Thoracic aorta (tissue), 2 donors: ENCODE measurements around the gene C21orf91. TPM values are rescaled to one million over a fixed set of nuclear protein-coding genes. Genes with fewer than 3 reads are reported as not detected.
"Not testable (repeated sequence)": the region's sequence is repeated elsewhere in the genome, so short reads cannot be mapped to it uniquely, and the experiment has no call there.

ENCODE experiments used
- ATAC-seq: fragments of 150-250 bp; one replicate; pipeline ENCODE4 v1.8.0; 2017; ENCODE audit warnings: low read depth; ENCODE audit not compliant: insufficient number of reproducible peaks, low FRiP score
- DNase-seq: peaks from one replicate; pipeline ENCODE4 v3.0.0-alpha.2; 2020; ENCODE audit warnings: low spot score
- H3K27ac ChIP-seq, 2 donors: fragments of 200-600 bp; sonication (generic); 1 replicate in 1 of 2; 2 replicates in 1 of 2; pipeline ENCODE4 v1.5.1; 2016; ENCODE audit warnings: mild to moderate bottlenecking in 2 of 2, moderate library complexity in 2 of 2
- H3K27me3 ChIP-seq: fragments of 200-600 bp; sonication (generic); replicated peaks from 2 replicates; pipeline ENCODE4 v1.6.0; 2016; ENCODE audit warnings: mild to moderate bottlenecking; ENCODE audit not compliant: insufficient read depth
- H3K36me3 ChIP-seq: fragments of 200-600 bp; sonication (generic); one replicate; pipeline ENCODE4 v1.5.1; 2016
- H3K4me1 ChIP-seq, 2 donors: fragments of 200-600 bp; sonication (generic); 1 replicate in 1 of 2; 2 replicates in 1 of 2; pipeline versions ENCODE4 v1.5.1 to v1.6.0; 2016; ENCODE audit warnings: low read depth in 2 of 2, mild to moderate bottlenecking in 1 of 2; ENCODE audit not compliant: control insufficient read depth in 1 of 2
- H3K4me3 ChIP-seq: fragments of 200-600 bp; sonication (generic); 2 replicates; pipeline ENCODE4 v1.5.1; 2016; ENCODE audit warnings: mild to moderate bottlenecking
- H3K9me3 ChIP-seq: fragments of 200-600 bp; sonication (generic); 2 replicates; pipeline ENCODE4 v1.5.1; 2016
- total RNA-seq, 2 donors: library from RNA; depleted of rRNA; stranded (reverse); fragments of >200 nt; gene quantifications; one replicate each; pipeline versions ENCODE4 v1.1.0 to v1.2.3, GENCODE V29; 2016
- TF ChIP-seq, protein P1 (sequence below): fragments of 200-600 bp; sonication (generic); IDR thresholded peaks from one replicate; pipeline ENCODE4 v1.5.1; 2019; ENCODE audit warnings: antibody characterized with exemption

Gene C21orf91
- total RNA-seq, 2 donors from 2014 or later: 5.7 to 6.9 TPM

DNA sequence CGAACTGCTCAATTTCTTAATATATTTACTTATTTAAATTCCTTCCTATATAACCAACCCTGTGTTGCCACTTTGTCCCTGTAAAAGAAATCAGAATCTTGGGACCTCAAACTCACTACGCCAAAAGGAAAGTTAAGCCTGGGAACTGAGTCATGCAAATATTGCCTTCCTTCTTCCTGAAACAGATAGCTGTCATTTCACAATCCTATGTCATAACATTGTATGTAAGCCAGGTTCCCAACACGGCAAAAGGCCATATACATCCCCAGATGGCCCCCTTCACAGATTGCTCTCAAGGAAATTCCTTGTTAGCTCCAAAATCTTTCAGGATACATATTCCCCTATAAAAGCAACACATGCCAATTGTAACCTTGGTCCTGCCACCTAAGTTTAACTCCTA lies 39.7 kb downstream of the C21orf91 start:
- ATAC-seq: no peak
- Histone ChIP-seq H3K27ac (no peak overlapping the region), H3K4me3 (no peak overlapping the region), H3K36me3 (no peaks in the 10 kb centered on the region), H3K9me3 (no peaks in the 10 kb centered on the region), H3K27me3 (no peaks in the 10 kb centered on the region), H3K4me1 (no peaks in the 10 kb centered on the region)
- TF ChIP-seq, protein P1, sequence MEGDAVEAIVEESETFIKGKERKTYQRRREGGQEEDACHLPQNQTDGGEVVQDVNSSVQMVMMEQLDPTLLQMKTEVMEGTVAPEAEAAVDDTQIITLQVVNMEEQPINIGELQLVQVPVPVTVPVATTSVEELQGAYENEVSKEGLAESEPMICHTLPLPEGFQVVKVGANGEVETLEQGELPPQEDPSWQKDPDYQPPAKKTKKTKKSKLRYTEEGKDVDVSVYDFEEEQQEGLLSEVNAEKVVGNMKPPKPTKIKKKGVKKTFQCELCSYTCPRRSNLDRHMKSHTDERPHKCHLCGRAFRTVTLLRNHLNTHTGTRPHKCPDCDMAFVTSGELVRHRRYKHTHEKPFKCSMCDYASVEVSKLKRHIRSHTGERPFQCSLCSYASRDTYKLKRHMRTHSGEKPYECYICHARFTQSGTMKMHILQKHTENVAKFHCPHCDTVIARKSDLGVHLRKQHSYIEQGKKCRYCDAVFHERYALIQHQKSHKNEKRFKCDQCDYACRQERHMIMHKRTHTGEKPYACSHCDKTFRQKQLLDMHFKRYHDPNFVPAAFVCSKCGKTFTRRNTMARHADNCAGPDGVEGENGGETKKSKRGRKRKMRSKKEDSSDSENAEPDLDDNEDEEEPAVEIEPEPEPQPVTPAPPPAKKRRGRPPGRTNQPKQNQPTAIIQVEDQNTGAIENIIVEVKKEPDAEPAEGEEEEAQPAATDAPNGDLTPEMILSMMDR: no peak
- no peak for DNase-seq

DNA sequence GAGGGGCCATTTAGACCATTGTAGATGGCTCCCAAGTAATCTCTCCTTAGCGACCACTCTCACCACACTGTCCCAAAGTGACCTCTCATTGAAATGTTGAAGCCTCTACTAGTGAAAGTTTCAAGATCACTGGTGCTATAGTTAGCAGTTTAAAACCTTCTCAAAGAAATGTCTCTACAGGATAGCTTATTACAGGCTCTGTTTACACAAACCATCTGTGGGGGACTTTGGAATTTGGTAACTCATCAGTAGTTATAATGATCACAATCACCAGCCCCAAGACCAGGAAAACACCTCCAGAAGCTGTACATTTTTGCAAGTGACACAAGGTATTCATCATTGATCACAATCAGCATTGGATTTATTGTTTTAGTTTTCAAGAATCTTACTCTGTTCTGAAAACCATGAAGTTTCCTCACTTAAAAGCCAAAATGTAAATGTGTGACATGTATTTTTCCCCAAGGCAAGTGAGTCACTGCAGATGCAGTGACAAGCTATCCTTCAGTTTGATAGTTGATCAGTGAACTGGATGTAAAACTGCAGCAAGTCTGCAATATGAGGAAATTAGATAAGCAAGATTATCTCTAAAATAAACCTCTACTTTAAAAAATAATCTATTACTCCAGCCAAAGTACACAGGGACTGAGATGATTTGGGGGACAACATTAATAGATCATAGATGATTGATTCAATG lies 41.9 kb downstream of the C21orf91 start:
- TF ChIP-seq, protein P1: no peak
- DNase-seq (no peak), ATAC-seq (no peak)
- H3K4me3 ChIP-seq: no peak overlapping the region
- H3K27me3 ChIP-seq: no peaks in the 10 kb centered on the region
- no peaks in the 10 kb centered on the region for H3K4me1 ChIP-seq
- H3K27ac ChIP-seq: no peak overlapping the region
- no peaks in the 10 kb centered on the region for H3K36me3 ChIP-seq
- no peaks in the 10 kb centered on the region for H3K9me3 ChIP-seq

DNA sequence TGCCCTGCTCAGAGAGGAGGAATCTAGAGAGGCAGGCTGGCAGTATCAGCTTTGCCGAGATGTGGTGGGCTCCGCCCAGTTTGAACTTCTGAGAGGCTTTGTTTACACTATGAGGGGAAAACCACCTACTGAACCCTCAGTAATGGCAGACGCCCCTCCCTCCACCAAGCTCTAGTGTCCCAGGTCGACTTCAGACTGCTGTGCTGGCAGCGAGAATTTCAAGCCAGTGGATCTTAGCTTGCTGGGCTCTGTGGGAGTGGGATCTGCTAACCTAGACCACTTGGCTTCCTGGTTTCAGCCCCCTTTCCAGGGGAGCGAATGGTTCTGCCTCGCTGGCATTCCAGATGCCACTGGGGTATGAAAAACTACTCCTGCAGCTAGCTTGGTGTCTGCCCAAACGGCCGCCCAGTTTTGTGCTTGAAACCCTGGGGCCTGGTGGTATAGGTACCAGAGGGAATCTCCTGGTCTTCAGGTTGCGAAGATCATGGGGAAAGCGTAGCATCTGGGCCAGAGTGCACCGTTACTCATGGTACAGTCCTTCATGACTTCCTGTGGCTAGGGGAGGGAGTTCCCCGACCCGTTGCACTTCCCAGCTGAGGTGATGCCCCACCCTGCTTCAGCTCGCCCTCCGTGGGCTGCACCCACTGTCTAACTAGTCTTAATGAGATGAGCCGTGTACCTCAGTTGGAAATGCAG lies 43.6 kb downstream of the C21orf91 start:
- Histone ChIP-seq H3K27me3 (no peaks in the 10 kb centered on the region), H3K27ac (no peak overlapping the region), H3K36me3 (no peaks in the 10 kb centered on the region), H3K4me3 (no peak overlapping the region), H3K4me1 (no peaks in the 10 kb centered on the region), H3K9me3 (no peaks in the 10 kb centered on the region)
- DNase-seq: no peak
- TF ChIP-seq, protein P1: no peak
- ATAC-seq: no peak

DNA sequence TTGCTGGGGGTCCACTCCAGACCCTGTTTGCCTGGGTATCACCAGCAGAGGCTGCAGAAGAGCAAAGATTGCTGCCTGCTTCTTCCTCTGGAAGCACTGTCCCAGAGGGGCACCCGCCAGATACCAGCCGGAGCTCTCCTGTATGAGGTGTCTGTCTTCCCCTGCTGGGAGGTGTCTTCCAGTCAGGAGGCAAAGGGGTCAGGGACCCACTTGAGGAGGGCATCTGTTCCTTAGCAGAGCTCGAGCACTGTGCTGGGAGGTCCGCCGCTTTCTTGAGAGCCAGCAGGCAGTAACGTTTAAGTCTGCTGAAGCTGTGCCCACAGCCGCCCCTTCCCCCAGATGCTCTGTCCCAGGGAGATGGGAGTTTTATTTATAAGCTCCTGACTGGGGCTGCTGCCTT lies 44.1 kb downstream of the C21orf91 start:
- not testable (repeated sequence) for DNase-seq, H3K4me1 ChIP-seq, H3K9me3 ChIP-seq, H3K27me3 ChIP-seq, H3K4me3 ChIP-seq, H3K36me3 ChIP-seq, H3K27ac ChIP-seq, ATAC-seq

DNA sequence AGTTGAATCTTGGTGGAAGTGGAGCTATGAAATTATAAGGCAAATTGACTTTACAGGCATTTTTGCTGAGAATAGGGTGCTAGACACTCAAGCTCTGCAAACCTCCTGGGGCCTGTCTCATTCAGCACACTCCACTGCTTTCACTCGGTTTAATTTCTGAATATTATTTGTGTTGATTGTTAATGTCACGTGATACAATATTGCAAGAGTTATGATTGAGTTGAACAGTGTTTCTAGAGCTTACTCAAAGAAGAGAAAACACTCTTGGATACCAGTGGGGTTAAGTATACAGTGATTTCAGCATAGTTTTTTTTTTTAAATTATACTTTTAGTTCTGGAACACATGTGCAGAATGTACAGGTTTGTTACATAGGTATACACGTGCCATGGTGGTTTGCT lies 49.7 kb downstream of the C21orf91 start:
- no peak overlapping the region for H3K27ac ChIP-seq
- no peak overlapping the region for H3K4me3 ChIP-seq
- no peaks in the 10 kb centered on the region for H3K27me3 ChIP-seq
- no peaks in the 10 kb centered on the region for H3K4me1 ChIP-seq
- ATAC-seq (no peak), DNase-seq (no peak)
- TF ChIP-seq, protein P1: no peak
- no peaks in the 10 kb centered on the region for H3K9me3 ChIP-seq
- H3K36me3 ChIP-seq: no peaks in the 10 kb centered on the region
